C4-2B (cell line): Measurements from ENCODE around the gene ABCA8.

ENCODE experiments used
- CTCF ChIP-seq: fragments of 450-650 bp; conservative IDR thresholded peaks from 2 replicates; pipeline ENCODE4 v1.5.1; 2017; ENCODE audit warnings: mild to moderate bottlenecking
- ZFX ChIP-seq: fragments of 450-650 bp; IDR thresholded peaks from 2 replicates; pipeline ENCODE4 v1.6.1; 2017

DNA sequence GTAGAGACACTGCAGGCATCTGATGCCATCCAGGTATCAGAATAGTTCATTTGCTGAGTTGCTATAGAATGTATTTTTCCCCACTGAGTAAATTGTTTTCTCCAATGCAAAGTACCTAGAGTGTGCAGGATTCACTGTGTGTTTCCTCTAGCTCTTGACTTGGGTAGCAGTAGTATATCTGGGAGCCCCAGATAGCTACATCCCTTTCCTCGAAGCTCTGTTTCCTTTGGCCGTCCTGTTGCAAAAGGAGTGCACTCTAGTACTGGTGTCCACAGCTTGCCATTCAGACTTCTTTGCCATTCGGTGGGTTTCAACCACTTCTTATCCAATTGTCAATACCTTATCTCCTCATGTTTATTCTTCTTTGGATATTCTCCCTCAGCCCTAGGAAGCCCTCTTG is 12.8 kb downstream of the ABCA8 start:
- TF ChIP-seq CTCF (no peak), ZFX (no peak)
